Measurements from ENCODE around the gene GLI3.

DNA sequence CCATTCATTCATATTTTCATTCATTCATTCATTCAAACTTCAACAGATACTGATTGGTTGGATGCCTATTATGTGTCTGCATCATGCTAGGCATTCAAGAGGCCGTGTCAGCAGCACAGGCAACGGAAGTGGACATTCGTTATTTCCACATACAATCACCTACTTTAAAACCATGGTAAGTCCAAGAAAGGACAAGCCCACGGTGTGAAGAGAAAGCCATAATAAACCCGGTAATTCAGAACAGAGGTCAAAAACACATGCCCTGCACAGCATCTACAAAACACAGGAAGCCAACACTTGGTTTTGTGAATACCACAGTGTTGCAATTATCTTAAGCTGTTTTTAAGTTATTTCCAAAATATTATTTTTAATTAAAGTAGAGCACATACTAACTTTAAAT is 126.7 kb downstream of the GLI3 start:
- no peak for TF ChIP-seq POLR2A (IDR thresholded peaks at IDR 0.05)
- TF ChIP-seq, protein P1, sequence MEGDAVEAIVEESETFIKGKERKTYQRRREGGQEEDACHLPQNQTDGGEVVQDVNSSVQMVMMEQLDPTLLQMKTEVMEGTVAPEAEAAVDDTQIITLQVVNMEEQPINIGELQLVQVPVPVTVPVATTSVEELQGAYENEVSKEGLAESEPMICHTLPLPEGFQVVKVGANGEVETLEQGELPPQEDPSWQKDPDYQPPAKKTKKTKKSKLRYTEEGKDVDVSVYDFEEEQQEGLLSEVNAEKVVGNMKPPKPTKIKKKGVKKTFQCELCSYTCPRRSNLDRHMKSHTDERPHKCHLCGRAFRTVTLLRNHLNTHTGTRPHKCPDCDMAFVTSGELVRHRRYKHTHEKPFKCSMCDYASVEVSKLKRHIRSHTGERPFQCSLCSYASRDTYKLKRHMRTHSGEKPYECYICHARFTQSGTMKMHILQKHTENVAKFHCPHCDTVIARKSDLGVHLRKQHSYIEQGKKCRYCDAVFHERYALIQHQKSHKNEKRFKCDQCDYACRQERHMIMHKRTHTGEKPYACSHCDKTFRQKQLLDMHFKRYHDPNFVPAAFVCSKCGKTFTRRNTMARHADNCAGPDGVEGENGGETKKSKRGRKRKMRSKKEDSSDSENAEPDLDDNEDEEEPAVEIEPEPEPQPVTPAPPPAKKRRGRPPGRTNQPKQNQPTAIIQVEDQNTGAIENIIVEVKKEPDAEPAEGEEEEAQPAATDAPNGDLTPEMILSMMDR (IDR thresholded peaks at IDR 0.05), result no peak

Data from adrenal gland (tissue), 5 donors.